B cell (primary cell): ENCODE measurements around the gene PPP1R27.

Source experiments
- CTCF ChIP-seq: fragments of 200-600 bp; IDR thresholded peaks from one replicate; pipeline ENCODE4 v1.8.0; 2022; ENCODE audit warnings: antibody characterized with exemption, mild to moderate bottlenecking
- EZH2 ChIP-seq: IDR thresholded peaks from 2 replicates; pipeline ENCODE4 v1.6.1; 2012; ENCODE audit warnings: borderline replicate concordance, low read depth, mild to moderate bottlenecking, moderate library complexity, low read length; ENCODE audit not compliant: insufficient read depth, poor library complexity, severe bottlenecking

- TF ChIP-seq EZH2 (no peak), CTCF (no peak)
Measured at GRCh38 chr17:81821147-81821546, 13.7 kb downstream of the PPP1R27 start.
